Measurements from ENCODE around the gene C2orf49.

GRCh38 chr2:105364436-105365139, 27.2 kb downstream of the C2orf49 start:
- TF ChIP-seq POLR2A (IDR thresholded peaks at IDR 0.05; ENCODE audit: low read length) (no peak), GATA1 (IDR thresholded peaks at IDR 0.05; ENCODE audit: low read depth, low read length) (no peak)

All from erythroblast (primary cell).